ENCODE results near the gene BCO2. TPM values are rescaled to one million over a fixed set of nuclear protein-coding genes. Genes with fewer than 3 reads are reported as not detected.
A peak's percentile ranks its signal among the peaks of the same experiment; 100 is the strongest.

Gene BCO2
- total RNA-seq, 4 donors from 2014 or later, result 9.9 to 56.2 (median 25.4) TPM

DNA sequence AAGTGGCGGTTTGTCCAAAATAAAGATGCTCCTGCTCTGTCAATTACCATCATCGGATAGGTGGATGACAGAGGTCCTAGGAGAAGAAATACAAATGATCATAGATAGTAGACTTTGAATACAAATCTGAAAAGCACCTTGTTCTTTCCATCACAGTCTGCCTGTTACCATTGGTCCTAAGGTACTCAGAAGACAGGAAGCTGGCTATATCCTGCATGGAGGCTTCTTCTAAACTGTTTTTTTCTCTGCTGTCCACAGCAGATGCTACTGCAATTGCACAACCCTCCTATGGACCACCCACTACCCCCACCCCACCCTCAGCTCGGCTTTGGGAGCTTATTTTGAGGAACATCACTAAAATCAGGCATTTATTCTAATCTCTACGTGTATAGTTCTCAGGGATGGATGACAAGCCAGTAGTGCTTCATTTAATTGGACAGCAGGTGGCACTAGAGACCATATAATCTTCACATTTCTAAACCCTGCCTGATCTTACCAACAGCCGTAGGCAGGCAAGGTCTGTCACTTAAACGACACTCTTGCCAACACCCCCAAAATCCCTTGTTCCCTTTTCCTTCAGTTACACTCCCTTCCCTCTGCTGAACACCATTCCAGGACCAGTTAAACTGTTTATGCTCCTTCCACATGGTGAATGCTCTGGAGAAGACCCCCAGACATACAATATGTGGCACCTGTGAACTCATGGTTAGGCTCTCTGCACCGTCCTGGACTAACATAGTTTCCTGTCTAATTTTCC lies 44.3 kb downstream of the BCO2 start:
- Histone ChIP-seq H3K9me3 (no peaks in the 10 kb centered on the region), H3K4me1 (peaks cover 0 to 7% (median 0%) of the 10 kb centered on the region in 4 donors), H3K36me3 (no peaks in the 10 kb centered on the region), H3K4me3 (no peak overlapping the region), H3K27me3 (no peaks in the 10 kb centered on the region), H3K27ac (no peak overlapping the region)
- DNase-seq, result peak in 2 of 3 donors; percentile 25 to 60
- TF ChIP-seq POLR2A (IDR thresholded peaks at IDR 0.05), result no peak
- TF ChIP-seq, protein P1, sequence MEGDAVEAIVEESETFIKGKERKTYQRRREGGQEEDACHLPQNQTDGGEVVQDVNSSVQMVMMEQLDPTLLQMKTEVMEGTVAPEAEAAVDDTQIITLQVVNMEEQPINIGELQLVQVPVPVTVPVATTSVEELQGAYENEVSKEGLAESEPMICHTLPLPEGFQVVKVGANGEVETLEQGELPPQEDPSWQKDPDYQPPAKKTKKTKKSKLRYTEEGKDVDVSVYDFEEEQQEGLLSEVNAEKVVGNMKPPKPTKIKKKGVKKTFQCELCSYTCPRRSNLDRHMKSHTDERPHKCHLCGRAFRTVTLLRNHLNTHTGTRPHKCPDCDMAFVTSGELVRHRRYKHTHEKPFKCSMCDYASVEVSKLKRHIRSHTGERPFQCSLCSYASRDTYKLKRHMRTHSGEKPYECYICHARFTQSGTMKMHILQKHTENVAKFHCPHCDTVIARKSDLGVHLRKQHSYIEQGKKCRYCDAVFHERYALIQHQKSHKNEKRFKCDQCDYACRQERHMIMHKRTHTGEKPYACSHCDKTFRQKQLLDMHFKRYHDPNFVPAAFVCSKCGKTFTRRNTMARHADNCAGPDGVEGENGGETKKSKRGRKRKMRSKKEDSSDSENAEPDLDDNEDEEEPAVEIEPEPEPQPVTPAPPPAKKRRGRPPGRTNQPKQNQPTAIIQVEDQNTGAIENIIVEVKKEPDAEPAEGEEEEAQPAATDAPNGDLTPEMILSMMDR (IDR thresholded peaks at IDR 0.05), result peak; percentile 55 to 97 (median 91)

DNA sequence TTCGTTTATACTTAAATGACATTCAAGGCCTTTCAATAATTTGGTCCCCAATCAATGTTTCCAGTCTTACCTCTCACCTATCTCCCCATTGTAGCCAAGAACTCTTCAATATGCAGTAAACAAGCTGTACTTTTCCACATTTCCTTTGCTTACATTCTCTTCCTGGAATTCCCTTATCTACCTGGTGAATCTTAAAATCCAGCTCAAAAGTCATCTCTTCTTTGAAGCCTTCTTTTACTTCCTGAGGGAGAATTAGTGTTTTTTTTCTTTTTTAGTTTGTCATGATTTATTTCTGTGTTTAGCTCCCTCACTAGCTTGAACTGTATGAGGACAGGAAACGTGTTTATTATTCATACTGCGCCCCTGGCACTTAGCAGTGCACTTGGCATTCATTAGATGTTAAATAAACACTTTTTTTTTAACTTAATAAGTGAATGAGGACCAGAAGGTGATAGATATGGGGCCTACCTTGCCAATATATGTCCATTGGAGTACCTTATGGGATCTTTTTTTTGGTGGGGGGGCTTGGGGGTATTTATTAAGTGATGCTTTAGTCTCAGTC lies 46.0 kb downstream of the BCO2 start:
- Histone ChIP-seq H3K27ac (peak overlapping the region in 2 of 4 donors; percentile 13 to 36), H3K9me3 (no peaks in the 10 kb centered on the region)

DNA sequence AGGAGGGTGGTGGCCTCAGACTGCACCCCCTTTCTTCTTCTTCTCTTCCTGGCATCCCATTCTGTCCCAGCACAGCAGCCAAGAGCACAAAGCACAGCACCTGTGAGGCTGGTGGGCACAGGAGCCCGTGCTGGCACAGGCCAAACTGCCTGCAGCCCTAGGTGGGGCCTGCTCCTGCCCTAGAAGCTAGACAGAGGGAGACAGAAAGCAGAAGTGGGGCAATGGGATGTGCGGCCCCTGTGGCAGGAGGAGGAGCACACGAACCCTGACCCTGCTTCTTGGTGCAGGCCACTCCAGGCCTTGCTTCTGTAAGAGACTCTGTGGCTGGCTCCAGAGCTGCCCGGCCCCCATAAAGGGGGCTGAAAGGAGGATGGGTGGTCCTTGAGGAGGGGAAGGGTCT lies 47.0 kb downstream of the BCO2 start:
- peaks cover 0 to 7% (median 4%) of the 10 kb centered on the region in 4 donors for H3K4me1 ChIP-seq
- TF ChIP-seq, protein P1 (IDR thresholded peaks at IDR 0.05), result no peak
- TF ChIP-seq POLR2A (IDR thresholded peaks at IDR 0.05), result no peak
- H3K4me3 ChIP-seq, result no peak overlapping the region
- H3K36me3 ChIP-seq, result no peaks in the 10 kb centered on the region
- H3K27me3 ChIP-seq, result no peaks in the 10 kb centered on the region
- peak overlapping the region in 1 of 4 donors; percentile 13 for H3K27ac ChIP-seq
- no peaks in the 10 kb centered on the region for H3K9me3 ChIP-seq
- no peak for DNase-seq

More for the DNA sequence above, 46.0 kb downstream of the BCO2 start:
- Histone ChIP-seq H3K4me1 (peaks cover 0 to 7% (median 0%) of the 10 kb centered on the region in 4 donors), H3K27me3 (no peaks in the 10 kb centered on the region), H3K4me3 (no peak overlapping the region), H3K36me3 (no peaks in the 10 kb centered on the region)
- TF ChIP-seq POLR2A (IDR thresholded peaks at IDR 0.05), result no peak
- TF ChIP-seq, protein P1 (IDR thresholded peaks at IDR 0.05), result no peak
- no peak for DNase-seq

DNA sequence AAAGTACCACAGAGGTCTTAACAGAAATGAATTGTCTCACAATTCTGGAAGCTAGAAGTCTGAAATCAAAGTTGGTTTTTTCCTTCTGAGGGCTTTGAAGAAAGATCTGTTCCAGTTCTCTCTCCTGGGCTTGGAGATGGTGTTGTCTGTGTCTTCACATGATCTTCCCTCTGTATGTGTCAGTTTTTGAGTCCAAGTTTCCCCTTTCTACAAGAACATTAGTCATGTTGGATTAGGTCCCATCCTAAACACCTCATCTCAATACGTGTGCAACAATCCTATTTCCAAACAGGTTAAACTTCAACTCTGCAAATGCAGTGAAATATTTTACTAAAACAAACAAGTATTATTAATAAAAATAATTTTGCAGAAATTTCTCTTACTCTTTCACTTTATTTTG lies 47.8 kb downstream of the BCO2 start:
- peaks cover 0 to 7% (median 4%) of the 10 kb centered on the region in 4 donors for H3K4me1 ChIP-seq
- no peak overlapping the region for H3K27ac ChIP-seq
- DNase-seq, result no peak

DNA sequence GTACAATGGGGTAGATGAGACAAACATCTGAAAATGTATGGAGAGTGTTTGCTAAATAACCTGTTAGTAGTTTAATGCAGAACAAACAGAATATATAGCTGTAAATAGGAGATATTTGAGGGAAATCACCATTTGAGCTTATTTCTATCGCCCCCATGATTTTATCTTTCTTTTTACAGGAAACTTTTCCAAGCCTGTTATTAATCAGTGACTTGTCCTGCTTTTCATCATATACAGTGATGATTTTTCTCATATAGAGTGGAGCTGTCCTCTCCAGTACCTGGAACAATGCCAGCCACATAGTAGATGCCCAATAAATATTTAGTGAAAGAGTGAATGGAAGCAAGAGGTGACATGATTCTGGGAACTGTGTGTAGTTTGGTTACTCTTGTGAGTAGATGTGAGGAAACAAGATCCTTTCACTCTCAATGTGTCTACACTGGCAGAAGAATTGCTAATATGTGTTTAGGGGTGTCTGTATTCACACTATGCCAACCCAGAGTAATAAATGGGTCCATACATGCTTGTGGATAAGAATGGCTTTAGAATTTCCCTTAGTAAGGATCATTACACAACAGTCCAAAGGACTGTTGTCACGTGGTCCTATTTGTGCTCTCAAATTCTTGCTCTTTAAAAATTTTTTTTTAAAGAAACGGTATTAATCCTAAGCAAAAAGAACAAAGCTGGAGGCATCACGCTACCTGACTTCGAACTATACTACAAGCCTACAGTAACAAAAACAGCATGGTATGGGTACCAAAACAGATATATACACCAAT lies 48.6 kb downstream of the BCO2 start:
- DNase-seq, result no peak
- peaks cover 0 to 7% (median 4%) of the 10 kb centered on the region in 4 donors for H3K4me1 ChIP-seq
- no peak overlapping the region for H3K27ac ChIP-seq
- no peaks in the 10 kb centered on the region for H3K36me3 ChIP-seq
- no peaks in the 10 kb centered on the region for H3K9me3 ChIP-seq
- H3K4me3 ChIP-seq, result no peak overlapping the region
- no peak for TF ChIP-seq POLR2A (IDR thresholded peaks at IDR 0.05)
- TF ChIP-seq, protein P1 (IDR thresholded peaks at IDR 0.05), result no peak
- no peaks in the 10 kb centered on the region for H3K27me3 ChIP-seq

More for the DNA sequence above, 47.8 kb downstream of the BCO2 start:
- Histone ChIP-seq H3K27me3 (no peaks in the 10 kb centered on the region), H3K4me3 (no peak overlapping the region), H3K9me3 (no peaks in the 10 kb centered on the region), H3K36me3 (no peaks in the 10 kb centered on the region)
- TF ChIP-seq, protein P1 (IDR thresholded peaks at IDR 0.05), result no peak
- no peak for TF ChIP-seq POLR2A (IDR thresholded peaks at IDR 0.05)

All from Peyer's patch (tissue), 4 donors.